ENCODE results near the gene NKD1. TPM values are rescaled to one million over a fixed set of nuclear protein-coding genes. Genes with fewer than 3 reads are reported as not detected.
"Not testable (repeated sequence)": the region's sequence is repeated elsewhere in the genome, so short reads cannot be mapped to it uniquely, and the experiment has no call there.

Gene NKD1
- total RNA-seq, 2 experiments from 2014 or later = 0.91 to 1.1 TPM

DNA sequence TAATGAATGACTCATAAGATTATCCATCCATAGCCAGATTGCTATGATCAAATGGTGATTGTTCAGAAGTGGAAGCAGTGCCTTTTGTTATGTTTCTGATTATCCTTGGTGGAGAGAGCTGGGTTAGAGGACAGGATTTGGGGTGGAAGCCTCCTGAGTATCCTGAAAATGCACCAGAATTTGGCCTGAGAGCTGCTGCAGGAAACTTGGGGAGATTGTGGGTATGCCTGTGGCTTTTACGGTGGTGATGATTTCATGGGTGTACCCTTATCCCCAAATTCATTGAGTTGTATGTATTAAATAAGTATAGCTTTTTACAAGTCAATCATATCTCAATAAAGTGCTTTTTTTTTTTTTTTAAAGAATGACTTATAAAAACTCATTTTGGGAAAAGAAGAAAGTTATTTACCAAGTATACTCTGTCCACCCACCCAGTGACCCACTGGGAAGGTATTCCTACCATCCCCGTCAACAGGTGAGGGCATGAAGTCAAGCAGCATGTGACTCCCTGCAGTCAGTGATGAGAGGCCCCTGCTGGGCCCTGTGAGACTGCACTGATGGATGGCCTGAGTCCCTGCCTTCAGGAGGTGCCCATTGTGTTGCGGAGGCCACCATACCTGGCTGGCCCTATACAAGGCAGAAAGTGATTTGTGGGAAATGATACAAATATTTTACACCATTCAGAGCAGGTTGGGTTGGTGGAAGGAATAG is 28.4 kb downstream of the NKD1 start:
- H3K27ac Mint-ChIP-seq = no peak overlapping the region
- ATAC-seq (ENCODE audit: low read depth) = no peak
- no peaks in the 10 kb centered on the region for H3K27me3 Mint-ChIP-seq

DNA sequence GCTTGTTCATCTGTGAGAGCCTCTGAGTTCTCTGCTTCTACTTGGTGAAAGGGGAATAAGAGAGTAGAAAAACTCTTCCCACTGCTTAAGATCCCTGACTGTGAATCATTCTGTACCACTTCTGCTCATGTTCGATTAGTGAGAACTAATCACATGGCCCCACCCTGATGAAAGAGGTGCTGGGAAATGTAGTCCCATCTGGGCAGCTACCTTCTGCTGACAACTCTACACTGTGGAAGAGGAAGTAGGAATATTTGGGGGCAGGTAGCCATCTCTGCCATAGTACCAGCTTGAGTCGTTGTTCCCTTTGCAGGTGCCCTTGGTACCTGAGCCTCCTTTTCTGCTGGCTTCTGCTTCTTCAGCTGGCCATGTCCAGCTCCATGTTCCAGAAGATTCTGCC is 29.9 kb downstream of the NKD1 start:
- POLR2A ChIA-PET = no interaction called here
- no peak for ATAC-seq (ENCODE audit: low read depth)
- H3K27me3 Mint-ChIP-seq = no peaks in the 10 kb centered on the region
- no peaks in the 10 kb centered on the region for H3K9me3 Mint-ChIP-seq
- peaks cover 2% of the 10 kb centered on the region for H3K4me1 Mint-ChIP-seq
- no peaks in the 10 kb centered on the region for H3K36me3 Mint-ChIP-seq
- no peak overlapping the region for H3K27ac Mint-ChIP-seq
- DNase-seq = no peak
- H3K4me3 Mint-ChIP-seq = no peak overlapping the region

More for the DNA sequence above, 28.4 kb downstream of the NKD1 start:
- no peaks in the 10 kb centered on the region for H3K9me3 Mint-ChIP-seq
- H3K4me3 Mint-ChIP-seq = no peak overlapping the region
- H3K4me1 Mint-ChIP-seq = peaks cover 2% of the 10 kb centered on the region
- no peaks in the 10 kb centered on the region for H3K36me3 Mint-ChIP-seq
- DNase-seq = no peak
- POLR2A ChIA-PET = interaction anchor here (0.5 kb wide), 1 partner anchor 12 kb away, joined by 5 read pairs; no protein-coding TSS in a partner anchor

GRCh38 chr16:50579373-50579772 is 31.2 kb downstream of the NKD1 start:
- DNase-seq; H3K9me3 Mint-ChIP-seq; H3K4me1 Mint-ChIP-seq; H3K36me3 Mint-ChIP-seq; ATAC-seq (ENCODE audit: low read depth); H3K4me3 Mint-ChIP-seq; H3K27me3 Mint-ChIP-seq; H3K27ac Mint-ChIP-seq; POLR2A ChIA-PET: not testable (repeated sequence)

GRCh38 chr16:50580180-50580798 is 32.1 kb downstream of the NKD1 start:
- H3K4me3 Mint-ChIP-seq = no peak overlapping the region
- ATAC-seq (ENCODE audit: low read depth) (no peak), DNase-seq (no peak)
- POLR2A ChIA-PET = no interaction called here
- no peak overlapping the region for H3K27ac Mint-ChIP-seq
- H3K9me3 Mint-ChIP-seq = no peaks in the 10 kb centered on the region
- no peaks in the 10 kb centered on the region for H3K27me3 Mint-ChIP-seq
- peaks cover 9% of the 10 kb centered on the region for H3K4me1 Mint-ChIP-seq
- no peaks in the 10 kb centered on the region for H3K36me3 Mint-ChIP-seq

DNA sequence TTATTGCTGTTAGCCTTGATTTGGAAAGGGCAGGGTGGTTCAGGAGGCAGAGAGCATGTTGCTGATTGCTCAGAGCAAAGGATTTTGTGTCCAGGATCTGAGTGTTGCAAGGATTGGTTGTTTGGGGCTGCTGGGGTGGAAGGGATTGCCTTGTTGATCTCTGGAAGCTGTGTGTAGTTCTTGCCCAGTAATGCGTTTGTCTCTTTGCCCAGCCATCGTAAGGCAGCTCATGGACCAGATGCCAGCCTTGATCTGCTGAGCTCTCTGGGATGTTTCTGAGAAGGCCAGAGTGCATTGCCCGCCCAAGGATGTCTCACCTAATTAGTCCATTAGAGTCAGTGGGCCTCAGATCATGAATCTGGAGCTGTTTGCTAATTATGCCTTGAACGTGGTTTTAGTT is 33.6 kb downstream of the NKD1 start:
- H3K4me3 Mint-ChIP-seq = no peak overlapping the region
- no peaks in the 10 kb centered on the region for H3K36me3 Mint-ChIP-seq
- POLR2A ChIA-PET = no interaction called here
- H3K4me1 Mint-ChIP-seq = peaks cover 7% of the 10 kb centered on the region
- no peaks in the 10 kb centered on the region for H3K27me3 Mint-ChIP-seq
- ATAC-seq (ENCODE audit: low read depth) (no peak), DNase-seq (no peak)
- no peaks in the 10 kb centered on the region for H3K9me3 Mint-ChIP-seq
- H3K27ac Mint-ChIP-seq = no peak overlapping the region

- H3K4me3 Mint-ChIP-seq = no peak overlapping the region
- DNase-seq = no peak
- no peaks in the 10 kb centered on the region for H3K9me3 Mint-ChIP-seq
- no peaks in the 10 kb centered on the region for H3K27me3 Mint-ChIP-seq
- no peak overlapping the region for H3K27ac Mint-ChIP-seq
- peaks cover 7% of the 10 kb centered on the region for H3K4me1 Mint-ChIP-seq
- H3K36me3 Mint-ChIP-seq = no peaks in the 10 kb centered on the region
- POLR2A ChIA-PET = no interaction called here
- no peak for ATAC-seq (ENCODE audit: low read depth)
Observed at GRCh38 chr16:50583211-50583610, 35.0 kb downstream of the NKD1 start.

GRCh38 chr16:50584033-50584722 is 36.0 kb downstream of the NKD1 start:
- POLR2A ChIA-PET = no interaction called here
- no peak overlapping the region for H3K27ac Mint-ChIP-seq
- no peaks in the 10 kb centered on the region for H3K9me3 Mint-ChIP-seq
- H3K4me1 Mint-ChIP-seq = peaks cover 13% of the 10 kb centered on the region
- no peaks in the 10 kb centered on the region for H3K27me3 Mint-ChIP-seq
- ATAC-seq (ENCODE audit: low read depth) = no peak
- DNase-seq = no peak
- H3K4me3 Mint-ChIP-seq = no peak overlapping the region
- H3K36me3 Mint-ChIP-seq = no peaks in the 10 kb centered on the region

DNA sequence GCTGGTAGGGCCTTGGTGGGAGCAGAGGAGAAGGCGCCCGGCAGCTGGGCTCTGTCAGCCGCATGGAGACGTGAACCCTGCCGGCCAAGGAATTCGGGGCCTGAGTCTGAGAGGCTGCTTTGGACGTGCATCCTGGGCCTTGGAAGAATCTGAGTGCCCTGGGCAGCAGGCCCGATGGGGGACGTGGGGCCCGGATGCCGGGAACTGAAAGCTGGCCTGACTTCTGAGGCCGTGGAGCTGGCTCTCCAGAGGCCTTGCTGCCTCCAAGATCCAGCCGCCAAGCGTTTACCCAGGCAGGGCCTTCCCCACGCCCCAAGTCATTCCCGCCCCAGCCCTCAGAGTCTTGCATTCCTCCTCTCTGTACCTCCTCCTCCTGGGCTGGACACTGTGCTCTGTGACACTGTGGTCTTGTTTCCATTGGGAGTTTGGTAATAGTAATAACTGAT is 37.2 kb downstream of the NKD1 start:
- ATAC-seq (ENCODE audit: low read depth) = no peak
- no peak for DNase-seq
- H3K27ac Mint-ChIP-seq = no peak overlapping the region
- H3K4me3 Mint-ChIP-seq = no peak overlapping the region
- H3K27me3 Mint-ChIP-seq = no peaks in the 10 kb centered on the region
- POLR2A ChIA-PET = no interaction called here
- no peaks in the 10 kb centered on the region for H3K36me3 Mint-ChIP-seq
- H3K4me1 Mint-ChIP-seq = peaks cover 18% of the 10 kb centered on the region
- no peaks in the 10 kb centered on the region for H3K9me3 Mint-ChIP-seq

- peaks cover 18% of the 10 kb centered on the region for H3K4me1 Mint-ChIP-seq
- H3K27me3 Mint-ChIP-seq = no peaks in the 10 kb centered on the region
- no peak overlapping the region for H3K4me3 Mint-ChIP-seq
- H3K9me3 Mint-ChIP-seq = no peaks in the 10 kb centered on the region
- H3K36me3 Mint-ChIP-seq = no peaks in the 10 kb centered on the region
- ATAC-seq (ENCODE audit: low read depth) = no peak
- no peak overlapping the region for H3K27ac Mint-ChIP-seq
- POLR2A ChIA-PET = interaction anchor here (0.7 kb wide), 2 partner anchors 11 to 151 kb away, joined by 4 to 5 read pairs; no protein-coding TSS in a partner anchor
- DNase-seq = no peak
Observed at GRCh38 chr16:50587543-50587942, 39.3 kb downstream of the NKD1 start.

GRCh38 chr16:50588276-50588675 is 40.1 kb downstream of the NKD1 start:
- Mint-ChIP-seq H3K9me3 (no peaks in the 10 kb centered on the region), H3K4me3 (no peak overlapping the region), H3K4me1 (peaks cover 17% of the 10 kb centered on the region), H3K27me3 (no peaks in the 10 kb centered on the region), H3K27ac (no peak overlapping the region), H3K36me3 (no peaks in the 10 kb centered on the region)
- no peak for ATAC-seq (ENCODE audit: low read depth)
- no peak for DNase-seq
- POLR2A ChIA-PET = interaction anchor here (0.7 to 1.2 kb wide), 3 partner anchors 11 to 150 kb away, joined by 3 to 5 read pairs (median 4); no protein-coding TSS in a partner anchor

DNA sequence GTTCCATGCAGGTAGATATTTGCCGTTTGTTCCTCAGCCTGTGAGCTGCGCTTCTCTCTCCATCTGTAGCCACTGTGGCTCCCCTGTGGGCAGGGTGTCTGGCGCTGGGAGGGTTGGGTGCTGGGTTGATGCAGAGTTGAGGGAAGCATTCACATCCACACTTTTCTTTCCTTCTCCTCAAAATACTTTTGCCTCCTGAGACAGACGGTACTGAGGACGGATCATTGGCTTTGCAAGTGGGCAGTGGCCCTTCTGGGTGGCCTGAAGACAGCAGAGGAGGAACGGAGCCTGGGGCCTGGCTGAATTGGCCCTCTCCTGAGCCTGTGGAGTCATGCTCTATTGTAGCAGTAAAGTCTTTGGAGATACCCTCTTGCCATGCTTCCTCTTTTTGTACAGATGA is 43.0 kb downstream of the NKD1 start:
- H3K4me1 Mint-ChIP-seq = peaks cover 13% of the 10 kb centered on the region
- H3K9me3 Mint-ChIP-seq = no peaks in the 10 kb centered on the region
- no peaks in the 10 kb centered on the region for H3K27me3 Mint-ChIP-seq
- no peak for DNase-seq
- no peak for ATAC-seq (ENCODE audit: low read depth)
- H3K36me3 Mint-ChIP-seq = no peaks in the 10 kb centered on the region
- no peak overlapping the region for H3K4me3 Mint-ChIP-seq
- POLR2A ChIA-PET = no interaction called here
- H3K27ac Mint-ChIP-seq = no peak overlapping the region

GRCh38 chr16:50591800-50592771 is 43.9 kb downstream of the NKD1 start:
- DNase-seq (no peak), ATAC-seq (ENCODE audit: low read depth) (no peak)
- Mint-ChIP-seq H3K27me3 (no peaks in the 10 kb centered on the region), H3K27ac (no peak overlapping the region), H3K4me1 (peaks cover 13% of the 10 kb centered on the region), H3K9me3 (no peaks in the 10 kb centered on the region), H3K4me3 (no peak overlapping the region), H3K36me3 (no peaks in the 10 kb centered on the region)
- POLR2A ChIA-PET = no interaction called here

DNA sequence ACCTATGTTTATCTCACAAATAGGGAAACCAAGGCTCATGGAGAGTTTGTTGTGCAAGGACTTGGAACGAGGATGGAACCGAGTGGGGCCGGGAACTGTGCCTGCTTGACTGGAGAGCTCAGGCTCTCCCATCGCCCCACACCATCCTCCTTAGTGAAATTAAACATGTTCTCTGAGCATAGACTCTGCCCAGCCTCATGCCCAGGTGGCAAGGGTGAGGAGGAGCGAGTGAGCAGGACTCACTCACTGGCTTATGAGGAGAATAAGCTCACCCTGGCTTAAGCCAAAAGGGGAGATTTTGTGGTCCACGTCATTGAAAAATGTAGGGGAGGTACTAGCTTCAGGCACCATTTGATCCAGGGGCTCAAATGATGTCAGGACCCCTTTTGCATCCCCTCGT is 44.8 kb downstream of the NKD1 start:
- no peaks in the 10 kb centered on the region for H3K9me3 Mint-ChIP-seq
- peaks cover 13% of the 10 kb centered on the region for H3K4me1 Mint-ChIP-seq
- DNase-seq (no peak), ATAC-seq (ENCODE audit: low read depth) (no peak)
- H3K36me3 Mint-ChIP-seq = no peaks in the 10 kb centered on the region
- no peaks in the 10 kb centered on the region for H3K27me3 Mint-ChIP-seq
- no peak overlapping the region for H3K4me3 Mint-ChIP-seq
- no peak overlapping the region for H3K27ac Mint-ChIP-seq
- POLR2A ChIA-PET = no interaction called here
